ENCODE results near the gene ATXN1.

GRCh38 chr6:16257999-16258708 is 503.1 kb downstream of the ATXN1 start:
- TF ChIP-seq CTCF (conservative IDR thresholded peaks at IDR 0.05; ENCODE audit: low read depth, low read length) (no peak), EZH2 (IDR thresholded peaks at IDR 0.05; ENCODE audit: borderline replicate concordance, low read depth, low read length, poor library complexity, severe bottlenecking) (no peak)
